ENCODE results near the gene BCAR1. TPM values are rescaled to one million over a fixed set of nuclear protein-coding genes. Genes with fewer than 3 reads are reported as not detected.
A peak's percentile ranks its signal among the peaks of the same experiment; 100 is the strongest.
"Not testable (repeated sequence)": the region's sequence is repeated elsewhere in the genome, so short reads cannot be mapped to it uniquely, and the experiment has no call there.

Gene BCAR1
- total and polyA plus RNA-seq, 9 donors, result 33.4 to 67.4 (median 56.5) TPM

DNA sequence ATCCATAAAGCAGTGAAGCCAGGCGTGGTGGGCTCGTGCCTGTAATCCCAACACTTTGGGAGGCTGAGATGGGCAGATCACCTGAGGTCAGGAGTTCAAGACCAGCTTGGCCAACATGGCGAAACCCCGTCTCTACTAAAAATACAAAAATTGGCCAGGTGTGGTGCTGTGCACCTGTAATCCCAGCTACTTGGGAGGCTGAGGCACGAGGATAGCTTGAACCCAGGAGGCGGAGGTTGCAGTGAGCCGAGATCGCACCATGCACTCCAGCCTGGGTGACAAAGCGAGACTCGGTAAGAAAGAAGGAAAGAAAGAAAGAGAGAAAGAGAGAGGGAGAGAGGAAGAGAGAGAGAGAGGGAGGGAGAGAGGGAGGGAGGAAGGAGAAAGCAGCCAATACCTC lies 21.2 kb upstream of the BCAR1 start:
- H3K9me3 ChIP-seq (replicated peaks; ENCODE audit: control insufficient read depth, low read depth, low read length); H3K4me3 ChIP-seq (ENCODE audit: low read length); DNase-seq; H3K27me3 ChIP-seq (ENCODE audit: control insufficient read depth, insufficient read depth, low read length); H3K36me3 ChIP-seq (ENCODE audit: control insufficient read depth, insufficient read depth, low read length): not testable (repeated sequence)
- WGBS (ENCODE audit: insufficient coverage), result 89% methylated on average over 8 of the region's 10 CpGs
- peak overlapping the region; percentile 59 for H3K27ac ChIP-seq (ENCODE audit: low read length)
- H3K4me1 ChIP-seq (ENCODE audit: control insufficient read depth, insufficient read depth, low read length), result peaks cover 28% of the 10 kb centered on the region

DNA sequence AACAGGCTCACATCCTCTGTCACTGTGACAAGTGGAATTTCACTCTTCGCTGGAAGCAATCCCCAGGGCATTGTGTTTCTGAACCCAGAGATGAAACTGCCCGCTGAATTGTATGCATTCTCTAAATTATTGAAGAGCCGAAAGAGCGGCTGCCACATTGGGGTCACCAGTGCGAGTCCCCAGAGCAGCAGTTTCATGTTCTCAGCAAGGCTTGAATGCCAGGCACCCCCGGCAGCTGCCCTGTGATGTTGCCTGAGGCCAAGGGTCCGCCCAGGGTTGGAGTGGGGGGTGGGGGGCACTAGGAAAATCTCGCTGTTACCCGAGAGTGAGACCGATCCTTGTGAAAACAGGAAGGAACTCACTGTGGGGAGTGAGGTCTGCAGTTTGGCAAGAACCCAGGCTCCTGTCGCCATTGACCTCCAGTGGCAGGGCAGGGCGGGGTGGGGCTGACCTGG lies 20.7 kb upstream of the BCAR1 start:
- Histone ChIP-seq H3K27ac (ENCODE audit: low read length) (peak overlapping the region; percentile 59), H3K9me3 (replicated peaks; ENCODE audit: control insufficient read depth, low read depth, low read length) (no peaks in the 10 kb centered on the region), H3K4me1 (ENCODE audit: control insufficient read depth, insufficient read depth, low read length) (peaks cover 33% of the 10 kb centered on the region), H3K4me3 (ENCODE audit: low read length) (no peak overlapping the region), H3K27me3 (ENCODE audit: control insufficient read depth, insufficient read depth, low read length) (no peaks in the 10 kb centered on the region), H3K36me3 (ENCODE audit: control insufficient read depth, insufficient read depth, low read length) (no peaks in the 10 kb centered on the region)
- DNase-seq, result peak; percentile 46
- WGBS (ENCODE audit: insufficient coverage), result 52% methylated on average over 7 of the region's 12 CpGs

- Histone ChIP-seq H3K4me1 (ENCODE audit: control insufficient read depth, insufficient read depth, low read length) (peaks cover 38% of the 10 kb centered on the region), H3K27me3 (ENCODE audit: control insufficient read depth, insufficient read depth, low read length) (no peaks in the 10 kb centered on the region), H3K4me3 (ENCODE audit: low read length) (no peak overlapping the region), H3K36me3 (ENCODE audit: control insufficient read depth, insufficient read depth, low read length) (no peaks in the 10 kb centered on the region), H3K9me3 (replicated peaks; ENCODE audit: control insufficient read depth, low read depth, low read length) (no peaks in the 10 kb centered on the region), H3K27ac (ENCODE audit: low read length) (peak overlapping the region; percentile 59)
- WGBS (ENCODE audit: insufficient coverage), result 21% methylated on average over 4 of the region's 6 CpGs
- no peak for DNase-seq
These were observed 20.1 kb upstream of the BCAR1 start for GRCh38 chr16:75271441-75272096.

GRCh38 chr16:75269358-75269757 lies 17.9 kb upstream of the BCAR1 start:
- not testable (repeated sequence) for H3K36me3 ChIP-seq (ENCODE audit: control insufficient read depth, insufficient read depth, low read length); H3K9me3 ChIP-seq (replicated peaks; ENCODE audit: control insufficient read depth, low read depth, low read length); DNase-seq; H3K27me3 ChIP-seq (ENCODE audit: control insufficient read depth, insufficient read depth, low read length); H3K4me3 ChIP-seq (ENCODE audit: low read length)
- Histone ChIP-seq H3K27ac (ENCODE audit: low read length) (peak overlapping the region; percentile 11), H3K4me1 (ENCODE audit: control insufficient read depth, insufficient read depth, low read length) (peaks cover 50% of the 10 kb centered on the region)
- 84% methylated on average over 3 of the region's 9 CpGs for WGBS (ENCODE audit: insufficient coverage)

GRCh38 chr16:75267631-75268264 lies 16.3 kb upstream of the BCAR1 start:
- 77% methylated on average over 6 of the region's 10 CpGs for WGBS (ENCODE audit: insufficient coverage)
- DNase-seq, result peak; percentile 90
- H3K27me3 ChIP-seq (ENCODE audit: control insufficient read depth, insufficient read depth, low read length), result peaks cover 3% of the 10 kb centered on the region
- H3K36me3 ChIP-seq (ENCODE audit: control insufficient read depth, insufficient read depth, low read length), result peaks cover 4% of the 10 kb centered on the region
- H3K27ac ChIP-seq (ENCODE audit: low read length), result peak overlapping the region; percentile 94
- no peaks in the 10 kb centered on the region for H3K9me3 ChIP-seq (replicated peaks; ENCODE audit: control insufficient read depth, low read depth, low read length)
- peaks cover 66% of the 10 kb centered on the region for H3K4me1 ChIP-seq (ENCODE audit: control insufficient read depth, insufficient read depth, low read length)
- no peak overlapping the region for H3K4me3 ChIP-seq (ENCODE audit: low read length)

- DNase-seq, result peak; percentile 60
- Histone ChIP-seq H3K4me1 (ENCODE audit: control insufficient read depth, insufficient read depth, low read length) (peaks cover 69% of the 10 kb centered on the region), H3K27me3 (ENCODE audit: control insufficient read depth, insufficient read depth, low read length) (peaks cover 3% of the 10 kb centered on the region), H3K27ac (ENCODE audit: low read length) (peak overlapping the region; percentile 94), H3K4me3 (ENCODE audit: low read length) (peak overlapping the region; percentile 99), H3K36me3 (ENCODE audit: control insufficient read depth, insufficient read depth, low read length) (peaks cover 11% of the 10 kb centered on the region), H3K9me3 (replicated peaks; ENCODE audit: control insufficient read depth, low read depth, low read length) (no peaks in the 10 kb centered on the region)
- WGBS (ENCODE audit: insufficient coverage), result 73% methylated on average over 21 of the region's 27 CpGs
These were observed 15.6 kb upstream of the BCAR1 start for GRCh38 chr16:75266738-75267630.

DNA sequence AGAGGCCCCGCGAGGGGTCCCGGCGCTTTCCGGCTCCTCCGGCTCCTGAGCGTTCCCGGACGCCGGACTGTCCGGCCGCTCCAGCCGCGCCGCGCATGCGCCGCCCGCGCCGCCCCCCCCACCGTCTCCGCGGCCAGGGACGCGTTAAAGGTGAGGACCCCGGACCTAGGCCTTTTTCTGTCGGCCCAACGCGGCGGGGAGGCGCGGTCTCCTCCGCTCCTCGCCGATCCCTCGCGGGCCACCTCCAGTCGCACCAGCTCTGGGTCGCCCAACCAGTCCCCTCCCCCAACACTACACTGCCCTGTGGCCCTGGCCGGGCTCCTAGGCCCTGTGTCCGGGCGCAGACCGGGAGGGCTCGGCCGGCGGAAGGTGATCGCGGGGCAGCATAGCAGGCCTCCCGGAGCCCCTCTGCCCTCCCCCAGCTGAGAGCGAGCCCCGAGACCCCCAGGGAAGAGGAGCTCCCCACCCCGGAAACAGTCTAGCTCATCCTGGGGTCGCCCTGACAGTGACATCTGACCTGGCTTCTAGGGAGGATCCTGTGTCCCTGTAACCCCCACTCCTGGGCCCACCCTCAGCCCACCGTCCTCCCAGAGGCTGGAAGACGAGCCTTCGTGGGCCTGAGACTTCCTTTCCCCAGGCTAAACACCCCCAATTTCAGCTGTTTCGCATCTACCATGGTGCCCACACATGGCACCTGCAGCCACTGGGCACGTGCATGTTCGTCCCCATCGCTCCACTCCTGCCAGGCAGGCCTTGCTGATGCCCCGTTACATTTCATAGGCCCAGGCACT lies 14.7 kb upstream of the BCAR1 start:
- WGBS (ENCODE audit: insufficient coverage), result 4% methylated on average over 57 of the region's 62 CpGs
- peak; percentile 91 for DNase-seq
- H3K27ac ChIP-seq (ENCODE audit: low read length), result peak overlapping the region; percentile 84
- peaks cover 70% of the 10 kb centered on the region for H3K4me1 ChIP-seq (ENCODE audit: control insufficient read depth, insufficient read depth, low read length)
- H3K4me3 ChIP-seq (ENCODE audit: low read length), result peak overlapping the region; percentile 99
- no peaks in the 10 kb centered on the region for H3K9me3 ChIP-seq (replicated peaks; ENCODE audit: control insufficient read depth, low read depth, low read length)
- H3K36me3 ChIP-seq (ENCODE audit: control insufficient read depth, insufficient read depth, low read length), result peaks cover 15% of the 10 kb centered on the region
- peaks cover 3% of the 10 kb centered on the region for H3K27me3 ChIP-seq (ENCODE audit: control insufficient read depth, insufficient read depth, low read length)

- Histone ChIP-seq H3K4me1 (ENCODE audit: control insufficient read depth, insufficient read depth, low read length) (peaks cover 73% of the 10 kb centered on the region), H3K9me3 (replicated peaks; ENCODE audit: control insufficient read depth, low read depth, low read length) (no peaks in the 10 kb centered on the region), H3K4me3 (ENCODE audit: low read length) (peak overlapping the region; percentile 99), H3K27me3 (ENCODE audit: control insufficient read depth, insufficient read depth, low read length) (peaks cover 3% of the 10 kb centered on the region), H3K36me3 (ENCODE audit: control insufficient read depth, insufficient read depth, low read length) (peaks cover 15% of the 10 kb centered on the region), H3K27ac (ENCODE audit: low read length) (peak overlapping the region; percentile 97)
- WGBS (ENCODE audit: insufficient coverage), result under 1% methylated on average over 74 of the region's 74 CpGs
- DNase-seq, result no peak
These were observed 13.8 kb upstream of the BCAR1 start for GRCh38 chr16:75264999-75265910.

DNA sequence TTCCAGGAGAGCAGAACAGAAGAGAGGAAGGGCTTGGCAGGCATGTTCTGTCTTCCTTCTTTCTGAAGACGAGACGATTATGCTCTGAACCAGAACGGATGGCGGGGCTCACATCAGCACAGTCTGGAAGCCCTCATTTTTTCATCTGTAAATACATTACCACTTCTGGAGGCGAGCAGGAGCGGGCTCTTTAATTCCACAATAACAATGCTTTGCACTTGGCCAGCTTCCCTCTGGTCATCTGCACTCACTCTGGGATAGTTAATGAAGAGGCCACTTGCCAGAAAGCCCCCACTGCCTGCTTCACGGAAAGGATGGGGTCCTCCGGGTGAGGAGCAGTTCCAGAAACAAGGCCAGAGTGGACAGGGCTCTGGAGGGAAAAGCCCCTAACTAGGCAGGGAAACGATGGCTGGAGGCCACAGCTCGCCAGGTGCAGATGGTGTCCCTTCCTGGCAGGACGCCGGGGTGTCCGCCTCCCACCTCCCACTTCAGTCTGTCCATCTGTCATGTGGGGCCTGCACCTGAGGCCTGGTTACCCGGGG lies 13.1 kb upstream of the BCAR1 start:
- 9% methylated on average over 11 of the region's 14 CpGs for WGBS (ENCODE audit: insufficient coverage)
- peaks cover 3% of the 10 kb centered on the region for H3K27me3 ChIP-seq (ENCODE audit: control insufficient read depth, insufficient read depth, low read length)

More for the DNA sequence above, 13.1 kb upstream of the BCAR1 start:
- H3K4me3 ChIP-seq (ENCODE audit: low read length), result peak overlapping the region; percentile 99
- H3K4me1 ChIP-seq (ENCODE audit: control insufficient read depth, insufficient read depth, low read length), result peaks cover 73% of the 10 kb centered on the region
- no peaks in the 10 kb centered on the region for H3K9me3 ChIP-seq (replicated peaks; ENCODE audit: control insufficient read depth, low read depth, low read length)
- DNase-seq, result peak; percentile 93
- peaks cover 15% of the 10 kb centered on the region for H3K36me3 ChIP-seq (ENCODE audit: control insufficient read depth, insufficient read depth, low read length)
- peak overlapping the region; percentile 97 for H3K27ac ChIP-seq (ENCODE audit: low read length)

Measured in muscle of leg (tissue), 11 donors.